Measurements from ENCODE around the gene COL4A3.
"Not testable (repeated sequence)": the region's sequence is repeated elsewhere in the genome, so short reads cannot be mapped to it uniquely, and the experiment has no call there.

- TF ChIP-seq CTCF (IDR thresholded peaks at IDR 0.05; ENCODE audit: borderline replicate concordance, extremely low read depth, low read length, poor library complexity, severe bottlenecking); EZH2 (IDR thresholded peaks at IDR 0.05; ENCODE audit: borderline replicate concordance, low read depth, low read length, severe bottlenecking): not testable (repeated sequence)
These were observed 61.2 kb downstream of the COL4A3 start for GRCh38 chr2:227225641-227226040.

All from DND-41 (cell line).